Stimulated activated CD4-positive, alpha-beta T cell treated with anti-CD3 and anti-CD28 coated beads, Interleukin-2, amount 100 ng/mL, for 48 hours (primary cell): ENCODE measurements around the gene VSIG10L.

ENCODE experiments used
- DNase-seq, 2 donors: peaks; one replicate each; pipeline ENCODE4 v3.0.0-alpha.2; 2020

Gene VSIG10L

GRCh38 chr19:51365211-51365964, 23.4 kb upstream of the VSIG10L start:
- no peak for DNase-seq

GRCh38 chr19:51364200-51365106, 22.5 kb upstream of the VSIG10L start:
- no peak for DNase-seq

- DNase-seq: no peak
Observed at GRCh38 chr19:51361239-51361638, 19.3 kb upstream of the VSIG10L start.

GRCh38 chr19:51359294-51359693, 17.4 kb upstream of the VSIG10L start:
- no peak for DNase-seq

GRCh38 chr19:51357952-51358351, 16.0 kb upstream of the VSIG10L start:
- DNase-seq: no peak

GRCh38 chr19:51356159-51356801, 14.3 kb upstream of the VSIG10L start:
- DNase-seq: no peak

- no peak for DNase-seq
Observed at GRCh38 chr19:51354742-51355148, 12.8 kb upstream of the VSIG10L start.

GRCh38 chr19:51354103-51354741, 12.3 kb upstream of the VSIG10L start:
- DNase-seq: no peak

- no peak for DNase-seq
Observed at GRCh38 chr19:51352783-51353360, 10.9 kb upstream of the VSIG10L start.

GRCh38 chr19:51351266-51351990, 9.5 kb upstream of the VSIG10L start:
- DNase-seq: no peak

GRCh38 chr19:51347209-51347928, 5.4 kb upstream of the VSIG10L start:
- DNase-seq: no peak

GRCh38 chr19:51346742-51347141, 4.8 kb upstream of the VSIG10L start:
- no peak for DNase-seq

GRCh38 chr19:51345076-51345620, 3.2 kb upstream of the VSIG10L start:
- DNase-seq: no peak

GRCh38 chr19:51342631-51343569, 961 bp upstream of the VSIG10L start:
- no peak for DNase-seq

GRCh38 chr19:51341066-51341465, 873 bp downstream of the VSIG10L start:
- DNase-seq: no peak

- DNase-seq: peak; percentile 97
Observed at GRCh38 chr19:51339687-51340656, 2.0 kb downstream of the VSIG10L start.

- DNase-seq: peak; percentile 27 to 36
Observed at GRCh38 chr19:51339313-51339686, 2.6 kb downstream of the VSIG10L start.

GRCh38 chr19:51338563-51339312, 3.2 kb downstream of the VSIG10L start:
- DNase-seq: peak; percentile 87 to 88
